HEK293T (cell line): ENCODE results near the gene TPP1.

Experiments used
- ARNT ChIP-seq: fragments of 450-650 bp; IDR thresholded peaks from 2 replicates; pipeline ENCODE4 v1.6.1; 2017; ENCODE audit warnings: mild to moderate bottlenecking
- CTBP1 ChIP-seq: fragments of 450-650 bp; IDR thresholded peaks from 2 replicates; pipeline ENCODE4 v1.6.1; 2016; ENCODE audit warnings: borderline replicate concordance
- ELF4 ChIP-seq: fragments of 450-650 bp; IDR thresholded peaks from 2 replicates; pipeline ENCODE4 v1.6.1; 2017; ENCODE audit warnings: antibody characterized with exemption
- FOXA1 ChIP-seq: fragments of 450-650 bp; IDR thresholded peaks from 2 replicates; pipeline ENCODE4 v1.6.1; 2016; ENCODE audit warnings: mild to moderate bottlenecking
- FOXK2 ChIP-seq: fragments of 450-650 bp; IDR thresholded peaks from 2 replicates; pipeline ENCODE4 v1.6.1; 2016; ENCODE audit warnings: mild to moderate bottlenecking
- HDGF ChIP-seq: fragments of 450-650 bp; IDR thresholded peaks from 2 replicates; pipeline ENCODE4 v1.6.1; 2017; ENCODE audit warnings: antibody characterized with exemption, borderline replicate concordance
- SP1 ChIP-seq: fragments of 450-650 bp; IDR thresholded peaks from 2 replicates; pipeline ENCODE4 v1.6.1; 2017

DNA sequence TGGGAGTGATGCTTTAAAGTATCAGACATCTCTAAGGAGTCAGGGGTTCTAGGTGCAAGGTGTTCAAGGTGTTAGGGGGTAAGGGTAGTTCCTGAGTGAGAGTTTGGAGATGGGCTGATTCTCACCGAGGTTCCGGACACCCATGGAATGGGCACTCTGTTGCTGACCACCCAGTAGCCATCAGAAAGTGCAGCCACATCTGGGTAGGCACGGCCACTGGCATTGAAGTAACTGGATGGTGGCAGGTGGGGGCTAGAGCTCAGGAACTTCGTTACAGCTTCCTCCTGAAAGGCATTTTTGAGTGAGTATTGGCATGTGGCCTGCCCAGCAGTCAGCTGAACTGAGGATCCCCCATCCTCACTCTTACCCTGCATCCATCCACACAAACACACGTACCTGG, 4.2 kb downstream of the TPP1 start:
- no peak for TF ChIP-seq HDGF
- TF ChIP-seq ARNT: no peak
- no peak for TF ChIP-seq CTBP1
- no peak for TF ChIP-seq SP1
- TF ChIP-seq FOXA1: no peak
- no peak for TF ChIP-seq FOXK2
- TF ChIP-seq ELF4: no peak
